Umbilical cord (tissue), 2 donors: ENCODE measurements around the gene OPCML. TPM values are rescaled to one million over a fixed set of nuclear protein-coding genes. Genes with fewer than 3 reads are reported as not detected.

ENCODE experiments used
- DNase-seq: peaks from one replicate; pipeline ENCODE4 v3.0.0-alpha.2; 2015; ENCODE audit warnings: low spot score
- total RNA-seq: library from RNA; depleted of rRNA; stranded (reverse); fragments of >200 nt; gene quantifications from one replicate; pipeline ENCODE4 v1.2.3, GENCODE V29; 2014; ENCODE audit warnings: low replicate concordance; ENCODE audit not compliant: insufficient read depth

OPCML gene
- total RNA-seq, 1 donor from 2014 or later: 4.8 TPM

DNA sequence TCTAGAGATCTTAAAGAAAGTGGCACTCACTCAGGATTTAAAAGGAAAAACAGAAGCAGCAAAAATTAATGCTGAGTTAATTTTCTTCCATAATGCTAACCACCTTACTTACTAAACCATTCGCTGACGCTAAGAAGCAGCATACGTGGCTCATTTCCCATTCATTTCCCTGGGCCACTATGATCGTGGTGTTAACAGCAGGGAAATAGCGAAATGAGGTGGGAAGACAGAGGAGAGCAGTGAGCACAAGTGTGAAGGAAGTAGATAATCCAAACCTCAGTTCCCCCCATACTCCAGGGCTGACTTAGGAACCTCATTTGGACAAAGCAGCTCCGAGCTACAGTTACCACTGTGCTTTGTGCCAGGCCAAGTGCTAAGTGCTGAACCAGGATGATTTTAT, 723.2 kb downstream of the OPCML start:
- DNase-seq: no peak

DNA sequence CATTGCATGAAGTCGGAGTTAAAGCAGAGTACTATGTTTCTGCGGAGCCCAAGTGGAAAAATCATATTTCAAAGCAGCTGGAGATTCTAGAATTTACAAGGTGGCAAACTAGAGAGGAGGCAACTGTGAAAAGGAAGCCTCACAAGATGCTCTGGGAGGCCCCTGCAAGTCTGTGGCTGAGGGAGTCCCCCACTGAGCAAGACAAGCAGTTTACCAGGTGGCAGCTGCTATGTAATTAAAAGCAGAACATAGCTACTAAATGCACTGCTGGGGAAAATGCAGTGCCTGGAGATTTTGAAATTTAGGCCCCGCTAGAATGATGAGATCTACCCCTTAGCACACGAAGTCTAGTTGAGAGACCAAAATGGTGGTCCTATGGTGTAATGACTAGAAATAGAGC, 728.0 kb downstream of the OPCML start:
- no peak for DNase-seq

- no peak for DNase-seq
Measured at GRCh38 chr11:132803436-132803835, 728.9 kb downstream of the OPCML start.

- no peak for DNase-seq
Measured at GRCh38 chr11:132802947-132803346, 729.4 kb downstream of the OPCML start.

- DNase-seq: no peak
Measured at GRCh38 chr11:132793831-132794230, 738.5 kb downstream of the OPCML start.

- DNase-seq: no peak
Measured at GRCh38 chr11:132792341-132793140, 739.8 kb downstream of the OPCML start.

DNA sequence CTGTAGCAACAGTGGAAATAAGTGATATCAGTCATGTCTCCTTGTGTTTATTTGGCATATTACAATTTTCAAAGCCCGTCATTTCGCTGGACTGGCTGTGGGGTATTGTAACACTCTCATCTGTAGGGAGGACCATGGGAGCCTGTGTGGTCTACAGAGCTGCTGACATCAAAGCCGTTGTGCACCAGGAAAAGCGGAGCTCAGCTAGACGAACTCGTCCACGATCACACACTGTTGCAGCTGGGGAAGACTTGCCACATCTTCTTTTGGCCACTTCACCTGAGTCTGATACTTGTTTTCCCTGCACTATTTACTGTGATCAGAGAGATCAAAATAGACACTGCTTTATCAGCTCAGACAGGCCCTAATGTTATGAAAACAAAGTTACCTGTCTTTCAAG, 741.3 kb downstream of the OPCML start:
- no peak for DNase-seq

- DNase-seq: no peak
Measured at GRCh38 chr11:132790466-132790865, 741.8 kb downstream of the OPCML start.

- no peak for DNase-seq
Measured at GRCh38 chr11:132788816-132789325, 743.4 kb downstream of the OPCML start.

- DNase-seq: no peak
Measured at GRCh38 chr11:132785878-132786277, 746.4 kb downstream of the OPCML start.

DNA sequence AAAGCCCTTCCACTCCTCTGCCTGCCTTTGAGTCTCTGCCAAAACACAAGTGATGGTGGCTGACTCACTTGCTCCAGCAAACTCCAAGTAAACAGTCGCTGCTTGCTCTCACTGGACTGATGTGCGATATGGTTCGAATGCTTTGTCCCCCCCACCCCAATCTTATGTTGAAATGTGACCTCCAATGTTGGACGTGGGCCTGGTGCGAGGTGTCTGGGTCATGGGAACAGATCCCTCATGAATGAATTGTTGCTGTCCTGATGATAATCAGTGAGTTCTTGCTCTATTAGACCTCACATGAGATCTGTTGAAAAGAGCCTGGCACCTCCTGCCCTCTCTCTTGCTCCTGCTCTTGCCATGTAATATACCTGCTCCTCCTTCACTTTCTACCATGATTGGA, 747.9 kb downstream of the OPCML start:
- DNase-seq: no peak

DNA sequence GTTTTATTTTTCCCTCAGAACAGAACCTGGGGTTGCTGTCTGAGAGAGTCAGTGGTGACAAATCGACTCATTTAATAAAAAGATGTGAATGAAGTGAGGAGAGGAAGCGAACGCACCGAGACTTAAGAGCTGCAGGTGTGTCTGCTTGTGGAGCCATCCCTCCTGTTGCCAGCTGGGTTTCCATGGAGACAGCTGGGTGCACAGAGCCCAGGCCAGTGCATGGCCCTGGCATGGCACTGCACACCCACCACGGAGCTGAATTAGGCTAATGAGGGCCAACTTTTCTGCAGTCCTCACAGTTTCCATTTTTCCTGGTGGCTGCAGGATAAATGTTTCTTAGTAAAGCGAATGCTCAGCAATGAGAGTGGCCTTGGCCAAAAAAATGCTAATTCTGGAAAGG, 750.2 kb downstream of the OPCML start:
- no peak for DNase-seq

GRCh38 chr11:132780046-132780445, 752.3 kb downstream of the OPCML start:
- DNase-seq: no peak

DNA sequence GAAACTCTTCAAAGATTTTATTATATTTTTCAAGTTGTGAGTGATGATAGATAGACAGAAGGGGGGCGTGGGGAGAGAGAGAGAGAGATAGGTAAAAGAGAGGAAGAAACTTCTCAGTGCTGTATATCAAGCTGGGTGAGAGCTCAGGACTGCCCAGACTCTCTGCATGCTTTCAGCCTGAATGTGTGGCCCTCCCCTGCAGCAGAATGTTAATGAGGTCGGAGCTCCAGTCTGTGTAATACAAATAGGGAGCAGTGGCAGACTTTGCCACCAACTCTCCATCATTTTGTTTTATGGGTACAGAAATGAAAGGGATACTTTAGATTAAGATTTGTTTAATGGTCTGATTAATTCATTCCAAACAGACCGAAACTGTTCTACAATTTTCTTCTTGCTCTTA, 752.8 kb downstream of the OPCML start:
- no peak for DNase-seq

GRCh38 chr11:132777067-132777975, 755.0 kb downstream of the OPCML start:
- DNase-seq: no peak

- DNase-seq: no peak
Measured at GRCh38 chr11:132773751-132774150, 758.5 kb downstream of the OPCML start.

- no peak for DNase-seq
Measured at GRCh38 chr11:132772703-132773545, 759.4 kb downstream of the OPCML start.

GRCh38 chr11:132771746-132772145, 760.6 kb downstream of the OPCML start:
- DNase-seq: no peak

DNA sequence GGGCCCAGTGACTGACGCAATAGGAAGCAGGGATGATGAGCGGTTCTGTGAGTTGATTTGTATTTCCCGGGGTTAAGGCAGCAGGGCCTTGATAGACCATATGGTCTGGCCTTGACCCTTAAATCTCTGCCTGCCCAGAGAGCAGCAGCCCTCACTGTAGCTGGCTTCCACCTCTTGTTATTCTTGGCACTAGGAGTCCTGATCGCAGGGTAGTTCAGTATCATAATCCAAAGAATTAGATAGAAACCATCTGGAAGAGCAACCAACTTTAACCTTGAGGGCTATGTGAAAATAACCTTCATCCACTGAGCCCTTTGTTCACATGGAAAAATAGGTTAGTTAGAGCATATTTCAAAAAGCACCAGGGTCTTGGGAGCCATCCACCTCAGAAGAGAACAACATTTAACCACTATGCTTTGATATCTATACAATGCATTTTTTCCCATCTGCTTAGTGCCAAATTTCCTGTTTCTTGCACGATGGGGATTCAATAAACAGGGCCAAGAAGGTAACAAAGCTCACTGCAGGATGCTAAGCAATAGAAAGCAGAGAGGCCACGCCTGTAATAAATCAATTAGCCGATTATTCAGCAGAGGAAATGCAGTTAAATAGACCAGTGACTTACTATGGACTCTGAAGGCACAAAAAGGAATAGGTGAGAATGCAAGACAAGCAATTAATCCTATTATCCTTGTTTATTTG, 761.3 kb downstream of the OPCML start:
- no peak for DNase-seq

GRCh38 chr11:132763503-132763902, 768.8 kb downstream of the OPCML start:
- no peak for DNase-seq

DNA sequence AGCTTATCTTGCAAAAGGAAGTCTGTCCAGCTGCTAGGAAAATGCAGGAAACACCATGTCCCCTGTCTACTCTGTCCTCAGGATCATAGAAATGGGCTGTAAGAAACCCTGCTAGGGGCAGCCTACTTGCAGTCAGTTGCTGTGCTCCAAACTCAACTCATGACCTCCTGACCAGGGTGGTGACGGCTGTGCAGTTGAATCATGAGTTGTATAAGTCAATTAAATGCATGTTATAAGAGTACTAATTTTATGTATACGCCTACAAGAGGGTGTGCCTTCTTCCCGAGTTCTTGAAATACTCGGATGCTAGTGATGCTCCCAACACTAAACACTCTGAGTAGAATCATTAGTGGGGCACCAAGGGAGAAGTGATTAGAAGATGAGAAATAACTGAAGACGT, 776.4 kb downstream of the OPCML start:
- DNase-seq: no peak
